H1 (cell line): ENCODE measurements around the gene ARHGAP21. TPM values are rescaled to one million over a fixed set of nuclear protein-coding genes. Genes with fewer than 3 reads are reported as not detected.

ENCODE experiments used
- RNF2 ChIP-seq: fragments of 200-900, 300-1000 bp; sonication (generic); IDR thresholded peaks from 2 replicates; pipeline ENCODE4 v1.7.1; 2016; ENCODE audit warnings: borderline replicate concordance, low read depth, mild to moderate bottlenecking, antibody characterized with exemption, low read length; ENCODE audit not compliant: poor library complexity, severe bottlenecking; ENCODE audit errors: missing control alignments
- TAF1 ChIP-seq: IDR thresholded peaks from 2 replicates; pipeline ENCODE4 v1.6.1; 2011; ENCODE audit warnings: mild to moderate bottlenecking, low read depth, low read length
- polyA plus RNA-seq, 7 experiments: library from polyadenylated mRNA; depleted of rRNA in 3 of 7; stranded (reverse) in 5 of 7; unstranded in 2 of 7; fragments of >200 nt in 5 of 7; fragments of 200-250 nt in 2 of 7; gene quantifications; 1 replicate in 5 of 7; 2 replicates in 1 of 7; 4 replicates in 1 of 7; pipeline versions ENCODE4 v1.2.1 to v1.2.3, GENCODE V29; 2011 to 2013; ENCODE audit warnings: missing spikeins in 2 of 7, mixed read lengths in 2 of 7
- total RNA-seq: library from RNA; stranded (reverse); fragmentation: NEBNext Ultra II Directional; extraction: Animal tissue kit (Norgen Biotek cat#: 25700); gene quantifications from 2 replicates; pipeline ENCODE4 v1.2.1, GENCODE V29; 2021

The ARHGAP21 gene
- total and polyA plus RNA-seq, 2 of the 8 experiments (the other 6 are each of a cell fraction or from before 2014, with no cell fraction given): 14.4 to 35.3 TPM

- TF ChIP-seq RNF2 (no peak), TAF1 (no peak)
- TF ChIP-seq, all 59 proteins: peak for 0
These were observed 169.7 kb downstream of the ARHGAP21 start (continued) for GRCh38 chr10:24554036-24554435.
